ENCODE data around the gene GET4. TPM values are rescaled to one million over a fixed set of nuclear protein-coding genes. Genes with fewer than 3 reads are reported as not detected.

GET4 gene
- total RNA-seq, 4 donors from 2014 or later: 18.4 to 34.8 (median 28.7) TPM

GRCh38 chr7:915291-916218 is 39.2 kb downstream of the GET4 start:
- no peak overlapping the region for H3K4me3 ChIP-seq
- ATAC-seq: no peak
- TF ChIP-seq EP300 (IDR thresholded peaks at IDR 0.05) (no peak), POLR2AphosphoS5 (IDR thresholded peaks at IDR 0.05) (no peak), POLR2A (IDR thresholded peaks at IDR 0.05) (no peak), CTCF (IDR thresholded peaks at IDR 0.05) (no peak)
- WGBS, 2 donors (ENCODE audit: low coverage in 1 of 2): 92% methylated on average over 16 of the region's 43 CpGs; no CpG with 5 or more reads in 1 of the 2 donors
- H3K27me3 ChIP-seq: no peaks in the 10 kb centered on the region
- peaks cover 0 to 29% (median 5%) of the 10 kb centered on the region in 3 donors for H3K4me1 ChIP-seq
- no peaks in the 10 kb centered on the region for H3K9me3 ChIP-seq
- peak overlapping the region in 1 of 4 donors; percentile 11 for H3K27ac ChIP-seq
- peaks cover 0 to 6% of the 10 kb centered on the region in 2 donors for H3K36me3 ChIP-seq

GRCh38 chr7:916291-916941 is 40.1 kb downstream of the GET4 start:
- no peaks in the 10 kb centered on the region for H3K27me3 ChIP-seq
- H3K27ac ChIP-seq: peak overlapping the region in 2 of 4 donors; percentile 11
- no peaks in the 10 kb centered on the region for H3K9me3 ChIP-seq
- H3K36me3 ChIP-seq: peaks cover 0 to 6% of the 10 kb centered on the region in 2 donors
- 16 to 100% methylated on average over 1 to 4 of the region's 17 CpGs for WGBS, 2 donors (ENCODE audit: low coverage in 1 of 2)
- peaks cover 0 to 26% (median 5%) of the 10 kb centered on the region in 3 donors for H3K4me1 ChIP-seq
- H3K4me3 ChIP-seq: peak overlapping the region in 1 of 2 donors; percentile 14
- no peak for TF ChIP-seq POLR2AphosphoS5 (IDR thresholded peaks at IDR 0.05)
- no peak for TF ChIP-seq POLR2A (IDR thresholded peaks at IDR 0.05)
- TF ChIP-seq EP300 (IDR thresholded peaks at IDR 0.05): no peak
- TF ChIP-seq CTCF (IDR thresholded peaks at IDR 0.05): no peak
- ATAC-seq: peak; percentile 22

- Histone ChIP-seq H3K4me3 (no peak overlapping the region), H3K27me3 (no peaks in the 10 kb centered on the region), H3K4me1 (peaks cover 0 to 36% (median 5%) of the 10 kb centered on the region in 3 donors), H3K27ac (no peak overlapping the region), H3K9me3 (no peaks in the 10 kb centered on the region), H3K36me3 (peaks cover 0 to 6% of the 10 kb centered on the region in 2 donors)
- TF ChIP-seq POLR2A (IDR thresholded peaks at IDR 0.05) (no peak), EP300 (IDR thresholded peaks at IDR 0.05) (no peak), CTCF (IDR thresholded peaks at IDR 0.05) (no peak), POLR2AphosphoS5 (IDR thresholded peaks at IDR 0.05) (no peak)
- WGBS, 2 donors (ENCODE audit: low coverage in 1 of 2): 79 to 85% methylated on average over 16 to 19 of the region's 33 CpGs
- no peak for ATAC-seq
Observed at GRCh38 chr7:917255-918117, 41.1 kb downstream of the GET4 start.

- Histone ChIP-seq H3K27me3 (no peaks in the 10 kb centered on the region), H3K27ac (no peak overlapping the region), H3K4me1 (peaks cover 0 to 40% (median 7%) of the 10 kb centered on the region in 3 donors), H3K4me3 (no peak overlapping the region), H3K9me3 (no peaks in the 10 kb centered on the region), H3K36me3 (peaks cover 0 to 6% of the 10 kb centered on the region in 2 donors)
- ATAC-seq: no peak
- no peak for TF ChIP-seq CTCF (IDR thresholded peaks at IDR 0.05)
- no peak for TF ChIP-seq POLR2A (IDR thresholded peaks at IDR 0.05)
- TF ChIP-seq POLR2AphosphoS5 (IDR thresholded peaks at IDR 0.05): no peak
- no peak for TF ChIP-seq EP300 (IDR thresholded peaks at IDR 0.05)
- WGBS, 2 donors (ENCODE audit: low coverage in 1 of 2): 80 to 100% methylated on average over 1 to 3 of the region's 9 CpGs
Observed at GRCh38 chr7:918118-918425, 41.7 kb downstream of the GET4 start.

All from gastroesophageal sphincter (tissue), 4 donors.